Stimulated activated CD4-positive, alpha-beta T cell treated with anti-CD3 and anti-CD28 coated beads, Interleukin-1b, Interleukin-23, amount 100 ng/mL, for 1 hour (primary cell): Measurements from ENCODE around the gene C1QTNF4.
"Not testable (repeated sequence)": the region's sequence is repeated elsewhere in the genome, so short reads cannot be mapped to it uniquely, and the experiment has no call there.

Experiments
- DNase-seq, 2 donors: peaks; one replicate each; pipeline ENCODE4 v3.0.0-alpha.2; 2020; ENCODE audit warnings: low read depth in 2 of 2

The C1QTNF4 gene

GRCh38 chr11:47566149-47566698 is 28.0 kb downstream of the C1QTNF4 start:
- no peak for DNase-seq

GRCh38 chr11:47565340-47566148 is 28.7 kb downstream of the C1QTNF4 start, which contains the start of gene PTPMT1:
TSS of gene PTPMT1 (plus strand) at chr11:47565599. CDS start at chr11:47565623, 24 bp downstream.
- peak in 1 of 2 donors; percentile 40 for DNase-seq

- DNase-seq = no peak
These were observed 29.3 kb downstream of the C1QTNF4 start for GRCh38 chr11:47564933-47565339.

GRCh38 chr11:47564366-47564765 is 29.8 kb downstream of the C1QTNF4 start:
- DNase-seq = not testable (repeated sequence)

GRCh38 chr11:47562393-47562792 is 31.8 kb downstream of the C1QTNF4 start:
- DNase-seq = not testable (repeated sequence)

- no peak for DNase-seq
These were observed 33.8 kb downstream of the C1QTNF4 start for GRCh38 chr11:47560426-47560825.

- DNase-seq = no peak
These were observed 35.5 kb downstream of the C1QTNF4 start for GRCh38 chr11:47558695-47559094.

GRCh38 chr11:47557004-47557403 is 37.2 kb downstream of the C1QTNF4 start:
- DNase-seq = not testable (repeated sequence)

GRCh38 chr11:47553406-47553743 is 40.8 kb downstream of the C1QTNF4 start:
- no peak for DNase-seq

- DNase-seq = peak; percentile 79 to 83
These were observed 41.4 kb downstream of the C1QTNF4 start, which contains the start of gene CELF1 for GRCh38 chr11:47552566-47553405. TSS of gene CELF1 (minus strand) at chr11:47553132. CDS start at chr11:47499523, 53,609 bp downstream.

- no peak for DNase-seq
These were observed 42.1 kb downstream of the C1QTNF4 start for GRCh38 chr11:47552056-47552565.

GRCh38 chr11:47551086-47551485 is 43.1 kb downstream of the C1QTNF4 start:
- no peak for DNase-seq

GRCh38 chr11:47550288-47551047 is 43.7 kb downstream of the C1QTNF4 start:
- DNase-seq = no peak

- not testable (repeated sequence) for DNase-seq
These were observed 47.9 kb downstream of the C1QTNF4 start for GRCh38 chr11:47546274-47546673.

- no peak for DNase-seq
These were observed 48.9 kb downstream of the C1QTNF4 start for GRCh38 chr11:47545298-47545697.

- no peak for DNase-seq
These were observed 53.1 kb downstream of the C1QTNF4 start for GRCh38 chr11:47541070-47541469.

GRCh38 chr11:47539681-47540039 is 54.6 kb downstream of the C1QTNF4 start:
- no peak for DNase-seq
